ENCODE data around the gene CHD9.
"Not testable (repeated sequence)": the region's sequence is repeated elsewhere in the genome, so short reads cannot be mapped to it uniquely, and the experiment has no call there.

Gene CHD9

GRCh38 chr16:53130159-53131049 is 75.6 kb downstream of the CHD9 start:
- peak; percentile 87 to 94 for DNase-seq (ENCODE audit: low read depth in 2 of 2, low spot score in 1 of 2)

GRCh38 chr16:53131050-53131362 is 76.2 kb downstream of the CHD9 start:
- DNase-seq (ENCODE audit: low read depth in 2 of 2, low spot score in 1 of 2) = peak in 1 of 2 donors; percentile 9

- DNase-seq (ENCODE audit: low read depth in 2 of 2, low spot score in 1 of 2) = peak; percentile 27 to 29
Observed at GRCh38 chr16:53131363-53132071, 76.7 kb downstream of the CHD9 start.

- no peak for DNase-seq (ENCODE audit: low read depth in 2 of 2, low spot score in 1 of 2)
Observed at GRCh38 chr16:53132406-53132805, 77.6 kb downstream of the CHD9 start.

- no peak for DNase-seq (ENCODE audit: low read depth in 2 of 2, low spot score in 1 of 2)
Observed at GRCh38 chr16:53135329-53135728, 80.5 kb downstream of the CHD9 start.

GRCh38 chr16:53142823-53143568 is 88.2 kb downstream of the CHD9 start:
- no peak for DNase-seq (ENCODE audit: low read depth in 2 of 2, low spot score in 1 of 2)

GRCh38 chr16:53147500-53148065 is 92.8 kb downstream of the CHD9 start:
- no peak for DNase-seq (ENCODE audit: low read depth in 2 of 2, low spot score in 1 of 2)

GRCh38 chr16:53150769-53151168 is 96.0 kb downstream of the CHD9 start:
- DNase-seq (ENCODE audit: low read depth in 2 of 2, low spot score in 1 of 2) = no peak

- no peak for DNase-seq (ENCODE audit: low read depth in 2 of 2, low spot score in 1 of 2)
Observed at GRCh38 chr16:53152329-53152728, 97.5 kb downstream of the CHD9 start.

GRCh38 chr16:53153130-53153529 is 98.3 kb downstream of the CHD9 start:
- no peak for DNase-seq (ENCODE audit: low read depth in 2 of 2, low spot score in 1 of 2)

GRCh38 chr16:53154513-53154912 is 99.7 kb downstream of the CHD9 start:
- DNase-seq (ENCODE audit: low read depth in 2 of 2, low spot score in 1 of 2) = no peak

GRCh38 chr16:53156516-53156915 is 101.7 kb downstream of the CHD9 start:
- DNase-seq (ENCODE audit: low read depth in 2 of 2, low spot score in 1 of 2) = no peak

DNA sequence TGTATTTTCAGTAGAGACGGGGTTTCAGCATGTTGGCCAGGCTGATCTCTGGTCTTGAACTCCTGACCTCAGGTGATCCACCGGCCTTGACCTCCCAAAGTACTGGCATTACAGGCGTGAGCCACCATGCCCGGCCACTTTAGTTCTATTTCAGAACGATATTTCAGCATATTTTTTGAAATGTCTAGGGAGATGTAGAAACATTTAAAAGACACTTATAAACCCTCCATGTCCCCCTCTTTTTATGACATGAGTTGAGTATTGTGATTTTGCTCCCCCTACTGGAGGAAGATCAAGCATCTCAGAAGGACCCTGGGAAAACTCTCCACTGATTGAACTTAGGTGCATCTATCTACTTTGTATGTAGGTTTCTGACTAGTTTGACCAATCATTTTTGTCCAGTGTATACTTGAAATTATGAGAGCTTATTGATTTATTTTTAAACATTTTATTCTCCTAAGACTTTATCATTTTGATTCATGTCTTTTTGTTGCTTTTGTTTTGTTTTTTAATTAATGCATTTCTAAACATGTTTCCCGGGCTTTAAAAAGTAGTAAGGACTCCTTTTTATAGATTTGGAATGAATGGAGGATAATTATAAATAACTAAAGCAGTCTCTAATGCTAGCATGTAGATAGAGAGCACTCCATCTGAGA is 105.1 kb downstream of the CHD9 start:
- no peak for DNase-seq (ENCODE audit: low read depth in 2 of 2, low spot score in 1 of 2)

GRCh38 chr16:53166099-53166498 is 111.3 kb downstream of the CHD9 start:
- no peak for DNase-seq (ENCODE audit: low read depth in 2 of 2, low spot score in 1 of 2)

- DNase-seq (ENCODE audit: low read depth in 2 of 2, low spot score in 1 of 2) = no peak
Observed at GRCh38 chr16:53168744-53169143, 114.0 kb downstream of the CHD9 start.

DNA sequence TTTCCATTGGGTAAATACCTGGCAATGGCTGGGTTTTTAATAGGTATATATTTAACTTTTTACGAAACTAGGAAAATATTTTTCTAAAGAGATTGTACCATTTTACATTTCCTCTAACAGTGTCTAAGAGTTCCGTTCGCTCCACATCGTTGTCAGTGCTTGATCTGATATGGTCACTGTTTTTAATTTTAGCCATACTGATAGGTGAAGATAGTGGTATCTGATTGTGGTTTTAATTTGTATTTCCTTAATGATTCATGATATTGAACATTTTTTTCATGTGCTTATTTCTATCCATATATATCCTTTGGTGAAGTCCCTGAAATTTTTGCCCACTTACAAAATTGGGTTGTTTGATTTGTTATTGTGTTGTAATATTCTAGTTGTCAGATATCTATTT is 117.7 kb downstream of the CHD9 start:
- no peak for DNase-seq (ENCODE audit: low read depth in 2 of 2, low spot score in 1 of 2)

- DNase-seq (ENCODE audit: low read depth in 2 of 2, low spot score in 1 of 2) = no peak
Observed at GRCh38 chr16:53175118-53175517, 120.3 kb downstream of the CHD9 start.

GRCh38 chr16:53176434-53176833 is 121.6 kb downstream of the CHD9 start:
- DNase-seq (ENCODE audit: low read depth in 2 of 2, low spot score in 1 of 2) = no peak

DNA sequence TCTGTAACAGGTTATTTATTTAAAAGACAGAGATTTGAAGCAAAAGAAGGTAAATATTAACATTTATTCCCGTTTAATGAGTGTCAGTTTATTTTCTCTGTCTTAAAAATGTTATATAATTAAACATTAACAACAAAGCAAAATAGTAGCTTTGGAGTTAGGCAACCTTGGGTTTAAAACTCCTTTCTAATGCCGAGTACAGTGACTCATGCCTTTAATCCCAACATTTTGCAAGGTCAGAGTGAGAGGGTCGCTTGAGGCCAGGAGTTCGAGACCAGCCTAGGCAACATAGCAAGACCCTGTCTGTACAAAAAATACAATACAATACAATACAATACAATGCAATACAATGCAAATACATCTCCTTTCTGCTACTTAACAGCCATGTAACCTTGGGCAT is 128.7 kb downstream of the CHD9 start:
- no peak for DNase-seq (ENCODE audit: low read depth in 2 of 2, low spot score in 1 of 2)

DNA sequence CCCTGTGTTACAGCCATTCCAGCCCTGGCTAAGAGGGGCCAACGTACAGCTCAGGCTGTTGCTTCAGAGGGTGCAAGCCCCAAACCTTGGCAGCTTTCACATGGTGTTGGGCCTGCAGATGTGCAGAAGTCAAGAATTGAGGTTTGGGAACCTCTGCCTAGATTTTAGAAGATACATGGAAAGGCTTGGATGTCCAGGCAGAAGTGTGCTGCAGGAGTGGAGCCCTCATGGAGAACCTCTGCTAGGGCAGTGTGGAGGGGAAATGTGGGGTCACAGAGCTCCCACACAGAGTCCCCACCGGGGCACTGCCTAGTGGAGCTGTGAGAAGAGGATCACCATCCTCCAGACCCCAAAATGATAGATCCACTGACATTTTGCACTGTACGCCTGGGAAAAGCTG is 130.9 kb downstream of the CHD9 start:
- DNase-seq (ENCODE audit: low read depth in 2 of 2, low spot score in 1 of 2) = not testable (repeated sequence)

GRCh38 chr16:53187775-53188174 is 133.0 kb downstream of the CHD9 start:
- DNase-seq (ENCODE audit: low read depth in 2 of 2, low spot score in 1 of 2) = no peak

Measured in stimulated activated CD8-positive, alpha-beta memory T cell treated with anti-CD3 and anti-CD28 coated beads, Interleukin-4, amount 100 ng/mL, for 4 hours (primary cell).